ENCODE results near the gene TTC34.

The TTC34 gene

DNA sequence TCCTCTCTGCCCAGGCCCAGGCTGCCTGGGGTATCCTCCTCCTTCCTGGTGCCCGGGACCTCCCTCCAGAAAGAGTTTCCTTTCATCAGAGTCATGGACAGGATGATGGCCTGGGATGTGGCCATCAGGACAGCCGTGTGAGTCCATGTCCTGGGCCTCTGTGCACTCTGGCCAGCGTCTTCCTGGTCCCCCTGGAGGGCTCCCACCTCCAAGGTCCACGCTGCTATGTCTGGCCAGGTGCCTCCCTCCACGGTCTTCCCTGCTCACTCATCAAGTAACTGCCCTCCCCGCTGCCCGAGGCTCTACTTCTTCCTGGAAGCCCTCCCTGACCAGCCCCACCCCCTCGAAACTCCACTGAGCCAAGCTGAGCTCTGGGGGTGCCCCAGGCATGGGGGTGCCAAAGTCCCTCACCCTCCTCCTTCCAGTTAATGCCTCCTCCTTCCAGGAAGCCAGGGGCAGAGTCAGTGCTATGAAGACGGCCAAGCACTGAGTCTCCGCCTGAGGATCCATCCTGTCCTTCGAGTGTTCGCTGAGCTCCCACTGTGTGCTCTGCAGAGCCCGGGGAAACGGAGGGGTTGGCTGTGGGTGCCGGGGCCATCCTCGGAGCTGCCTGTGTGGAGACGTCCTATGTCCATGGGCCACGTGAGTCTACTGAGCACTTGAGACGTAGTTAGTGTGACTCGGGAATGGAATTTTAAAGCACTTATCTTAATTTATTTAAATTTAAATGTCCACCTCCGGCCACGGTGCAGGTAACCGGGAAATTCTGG lies 28.5 kb upstream of the TTC34 start:
- peak in 3 of 10 donors; percentile 61 to 67 (median 67) for DNase-seq
- intact Hi-C loops (cut with DNase I) = no loop called here

DNA sequence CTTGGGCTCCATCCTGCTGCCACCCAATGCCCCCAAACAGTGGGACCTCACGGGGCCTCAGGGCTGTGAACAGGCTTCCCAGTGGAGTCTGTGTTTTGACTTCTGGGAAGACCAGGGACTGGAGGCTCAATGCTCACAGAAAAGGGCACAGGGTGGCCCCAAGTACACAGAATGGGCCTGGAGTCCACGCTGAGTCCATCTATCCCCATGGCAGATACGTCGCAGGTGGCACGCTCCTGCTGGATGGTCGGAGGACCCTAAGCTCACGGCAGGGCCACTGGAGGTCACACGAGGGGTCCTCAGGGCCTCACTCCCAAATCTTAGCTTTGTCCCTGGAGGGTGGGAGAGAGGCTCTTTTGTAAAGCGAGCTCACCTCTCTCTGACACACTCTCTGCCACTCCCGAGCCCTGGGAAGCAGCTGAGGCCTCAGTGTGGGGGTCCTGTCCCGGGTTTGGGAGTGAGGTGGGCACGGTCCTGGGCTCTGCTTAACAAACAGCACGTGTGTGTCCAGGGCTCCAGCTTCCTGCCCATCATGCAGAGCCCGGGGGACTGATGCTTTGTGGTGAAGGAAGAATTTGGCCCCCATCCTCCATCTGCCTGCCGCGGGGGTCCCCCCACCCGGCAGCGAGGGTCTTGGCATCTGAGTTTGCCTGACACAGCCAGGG lies 27.2 kb upstream of the TTC34 start:
- intact Hi-C loops (cut with DNase I) = no loop called here
- DNase-seq = peak in 3 of 10 donors; percentile 49 to 71 (median 68)

DNA sequence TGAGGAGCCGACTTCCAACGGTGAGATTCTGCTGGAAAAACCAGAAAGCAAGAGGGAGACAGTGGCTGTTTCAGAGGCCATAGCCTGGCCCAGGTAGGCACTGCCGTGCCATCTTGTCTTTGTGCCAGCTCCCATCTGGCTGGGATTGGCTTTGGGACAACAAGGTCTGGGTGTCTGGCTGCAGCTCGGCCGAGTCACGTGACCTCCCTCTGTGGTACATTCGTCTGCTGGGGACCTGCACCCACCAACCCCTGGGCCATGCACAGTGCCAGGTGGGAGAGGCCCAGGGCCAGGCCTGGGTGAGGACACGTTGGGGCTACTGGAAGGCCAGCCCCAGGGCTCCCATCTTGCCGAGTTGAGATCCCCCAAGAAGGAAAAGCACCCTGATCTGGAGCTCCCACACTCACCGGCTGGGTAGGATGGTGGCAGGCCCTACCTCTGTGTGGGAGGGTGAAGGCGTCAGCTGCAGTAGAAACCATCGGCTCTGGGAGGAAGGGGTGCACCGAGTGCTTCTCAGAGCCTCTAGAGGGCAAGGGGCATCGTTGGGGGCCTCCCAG lies 25.3 kb upstream of the TTC34 start:
- intact Hi-C loops (cut with DNase I) = no loop called here
- DNase-seq = peak in 4 of 10 donors; percentile 9 to 61 (median 58)

DNA sequence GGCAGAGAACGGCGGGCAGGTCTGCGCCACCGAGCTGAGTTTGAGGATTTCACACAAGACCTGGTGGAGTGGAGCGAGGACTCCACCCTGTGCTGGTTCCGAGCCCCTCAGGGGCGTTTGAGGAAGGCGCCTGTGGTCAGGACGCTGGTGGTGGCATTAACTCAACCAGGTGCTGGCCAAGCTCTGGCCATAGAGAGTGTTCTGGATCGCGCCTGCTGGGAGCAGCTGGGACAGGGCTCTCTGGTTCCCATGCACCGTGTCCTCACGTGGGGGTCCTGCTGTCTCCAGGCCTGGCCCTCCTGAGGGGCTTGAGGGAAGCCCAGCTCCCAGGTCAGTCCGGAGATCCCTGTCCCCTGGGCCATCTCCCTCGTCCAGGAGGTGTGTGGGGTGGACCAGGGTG lies 24.8 kb upstream of the TTC34 start:
- intact Hi-C loops (cut with DNase I) = no loop called here
- DNase-seq = peak in 4 of 10 donors; percentile 20 to 79 (median 64)

DNA sequence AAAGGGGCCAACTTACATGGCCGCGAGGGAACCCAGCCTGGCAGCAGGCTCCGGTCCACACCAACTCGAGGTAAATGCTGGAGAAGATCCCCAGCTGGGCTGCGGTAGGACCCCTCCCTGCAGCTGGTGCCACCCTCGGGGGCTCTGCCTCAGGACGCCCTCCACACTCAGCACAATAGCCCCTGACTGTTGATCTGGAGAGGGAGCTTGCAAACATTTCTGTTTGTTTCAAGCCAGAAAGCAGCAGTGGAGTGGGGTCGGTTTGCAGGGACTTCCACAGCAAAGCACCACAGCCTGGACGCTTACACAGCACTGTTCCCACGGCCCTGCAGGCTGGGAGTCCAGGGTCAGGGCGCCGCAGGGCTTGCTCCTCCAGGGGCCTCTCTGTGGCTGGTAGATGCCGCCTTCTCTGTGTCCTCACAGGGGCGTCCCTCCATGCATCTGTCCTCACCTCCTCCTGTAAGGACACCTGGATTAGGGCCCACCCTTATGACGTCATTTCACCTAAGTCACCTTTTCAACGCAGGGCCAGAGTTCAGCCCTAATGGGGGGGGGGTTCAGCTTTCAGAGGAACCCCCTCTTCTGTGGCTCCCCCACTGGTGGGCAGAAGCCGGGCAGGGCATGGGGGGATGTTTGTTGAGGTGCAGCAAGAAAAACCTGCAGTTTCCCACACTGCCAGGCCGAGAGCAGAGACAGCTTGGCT lies 24.1 kb upstream of the TTC34 start:
- intact Hi-C loops (cut with DNase I) = no loop called here
- peak in 4 of 10 donors; percentile 26 to 69 (median 65) for DNase-seq

DNA sequence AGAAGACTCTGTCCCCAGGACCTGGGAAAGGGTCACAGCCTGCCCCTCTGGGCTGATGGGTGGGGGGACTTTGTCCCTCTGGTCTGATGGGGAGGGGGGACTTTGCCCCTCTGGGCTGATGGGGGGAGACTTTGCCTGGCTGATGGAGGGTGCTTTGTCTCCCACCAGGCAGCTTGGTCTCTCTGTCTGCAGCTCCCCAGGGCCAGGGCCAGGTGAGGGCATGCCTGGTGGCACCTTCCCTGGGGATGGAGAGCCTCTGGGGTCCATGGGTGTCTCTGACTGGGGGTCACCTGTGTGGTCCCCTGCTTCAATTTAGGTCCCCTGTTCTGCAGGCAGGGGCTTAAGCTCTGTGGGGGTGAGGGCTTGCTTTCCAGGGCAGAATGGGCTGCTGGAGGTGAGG lies 23.5 kb upstream of the TTC34 start:
- DNase-seq = peak in 4 of 10 donors; percentile 4 to 59 (median 42)
- intact Hi-C loops (cut with DNase I) = no loop called here

DNA sequence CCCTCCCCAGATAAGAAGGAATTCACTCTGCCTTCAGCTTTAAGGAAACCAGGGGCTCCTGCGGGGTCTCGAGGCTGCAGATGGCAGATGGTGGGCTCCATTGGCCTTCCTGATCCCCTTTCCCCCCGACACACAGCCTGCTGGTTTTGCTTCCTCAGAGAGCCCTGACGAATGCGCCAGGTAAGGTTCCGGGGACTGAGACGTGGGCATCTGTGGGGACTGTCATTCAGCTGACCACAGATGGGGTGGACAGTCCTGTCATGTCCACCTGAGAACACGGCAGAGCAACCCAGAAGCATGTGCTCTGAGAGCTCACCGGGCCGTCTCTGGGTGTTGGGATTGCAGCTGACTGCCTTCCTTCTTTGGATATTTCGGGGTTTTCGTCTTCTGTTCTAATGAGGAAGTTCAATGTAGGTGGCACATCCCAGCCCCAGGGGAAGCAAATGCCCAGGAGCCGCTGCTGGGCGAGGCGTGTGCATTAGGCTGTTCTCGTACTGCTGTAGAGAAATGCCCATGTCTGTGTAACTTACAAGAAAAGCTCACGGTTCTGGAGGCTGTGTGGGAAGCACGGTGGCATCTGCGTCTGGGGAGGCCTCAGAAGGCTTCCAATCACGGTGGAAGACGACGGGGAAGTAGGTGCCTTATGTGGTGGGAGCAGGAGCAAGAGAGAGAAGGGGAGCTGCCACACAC lies 22.6 kb upstream of the TTC34 start:
- DNase-seq = peak in 4 of 10 donors; percentile 16 to 70 (median 50)
- intact Hi-C loops (cut with DNase I) = no loop called here

DNA sequence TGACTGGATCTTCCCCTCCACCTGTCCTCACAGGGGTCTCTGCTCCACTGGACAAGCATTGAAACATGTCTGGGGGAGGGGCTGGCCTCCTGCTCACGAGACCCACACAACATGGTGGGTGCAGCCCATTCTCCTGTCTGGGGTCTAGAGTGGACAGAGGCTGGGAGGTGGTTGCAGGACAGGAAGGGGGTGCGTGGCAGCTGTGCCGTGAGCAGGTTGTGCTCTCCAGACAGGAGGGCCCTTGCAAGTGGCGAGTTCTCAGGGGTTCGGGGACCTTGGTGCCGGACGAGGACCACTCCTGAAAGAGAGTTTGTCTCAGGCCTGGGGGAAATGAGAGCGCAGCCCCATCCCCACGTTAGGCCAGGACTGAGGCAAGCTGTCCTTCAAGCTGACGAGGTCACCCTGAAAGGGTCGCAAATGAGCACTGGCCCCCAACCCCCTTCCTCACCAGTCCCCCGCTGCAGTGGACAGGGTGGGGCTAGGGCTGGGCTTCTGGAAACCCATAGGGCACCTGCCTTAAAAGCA lies 21.2 kb upstream of the TTC34 start:
- intact Hi-C loops (cut with DNase I) = loop anchor here (1.0 kb wide), 1 partner anchor 602 kb away; no protein-coding TSS in a partner anchor
- peak in 4 of 10 donors; percentile 13 to 73 (median 58) for DNase-seq

DNA sequence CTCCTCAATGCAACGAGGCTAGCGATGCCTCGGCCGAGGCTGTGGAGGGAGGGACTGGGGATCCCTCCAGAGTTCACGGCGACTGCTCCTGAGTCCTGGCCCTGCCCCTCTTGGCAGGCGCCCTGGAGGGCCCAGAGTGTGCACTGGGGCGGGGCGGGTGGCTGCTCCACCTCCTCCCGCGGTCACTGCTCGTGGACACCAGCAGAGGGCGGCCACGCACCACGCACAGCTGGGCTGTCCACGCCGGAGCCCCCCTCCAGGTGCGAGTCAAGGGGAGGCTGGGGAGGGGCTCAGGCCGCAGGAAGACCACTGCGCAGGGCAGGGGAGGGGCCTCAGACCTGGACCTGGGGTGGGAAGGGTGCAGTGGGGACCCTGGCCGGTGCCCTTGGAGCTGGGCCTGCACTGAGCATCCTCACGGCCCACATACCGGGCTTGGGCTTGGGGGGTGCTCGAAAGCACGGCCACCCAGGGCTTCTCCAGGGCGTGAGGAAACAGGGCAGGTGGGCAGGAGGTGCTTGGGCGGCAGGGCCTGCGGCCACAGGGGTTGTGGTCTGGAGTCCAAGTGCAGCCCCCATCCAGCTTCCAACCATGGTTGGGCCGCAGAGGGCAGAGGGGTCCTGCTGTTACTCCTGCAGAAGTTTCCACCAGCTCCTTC lies 20.6 kb upstream of the TTC34 start:
- peak; percentile 27 to 92 (median 56) for DNase-seq
- intact Hi-C loops (cut with DNase I) = loop anchor here (1.0 kb wide), 1 partner anchor 602 kb away; no protein-coding TSS in a partner anchor

DNA sequence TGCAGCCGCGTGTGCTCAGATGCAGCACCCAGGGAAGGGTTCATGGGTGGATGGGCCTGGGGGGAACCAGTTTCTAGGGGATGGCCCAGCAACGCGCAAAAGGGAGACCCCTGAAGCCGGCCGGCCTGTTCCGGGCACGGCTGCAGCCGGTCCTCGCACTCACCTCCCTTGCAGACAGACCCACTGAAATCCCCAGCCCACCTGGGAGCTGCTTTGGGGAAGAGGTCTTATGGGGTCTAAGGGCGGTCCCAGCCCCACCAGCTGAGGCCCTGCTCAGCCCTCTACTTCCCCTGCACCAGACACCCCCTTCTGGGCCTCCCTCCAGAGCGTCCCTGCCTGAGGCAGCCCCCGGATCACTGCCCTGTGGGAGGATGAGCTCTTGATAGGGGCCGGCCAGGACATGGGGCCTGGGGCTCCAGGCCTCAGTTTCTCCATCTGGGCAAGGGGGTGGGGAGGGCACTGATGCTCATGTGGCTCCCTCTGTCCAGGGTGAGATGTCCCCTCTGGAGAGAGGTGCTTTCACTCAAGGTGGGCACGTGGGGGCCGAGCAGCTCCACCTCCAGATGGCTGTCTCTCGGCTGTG lies 20.0 kb upstream of the TTC34 start:
- intact Hi-C loops (cut with DNase I) = no loop called here
- DNase-seq = peak in 4 of 10 donors; percentile 16 to 67 (median 55)

DNA sequence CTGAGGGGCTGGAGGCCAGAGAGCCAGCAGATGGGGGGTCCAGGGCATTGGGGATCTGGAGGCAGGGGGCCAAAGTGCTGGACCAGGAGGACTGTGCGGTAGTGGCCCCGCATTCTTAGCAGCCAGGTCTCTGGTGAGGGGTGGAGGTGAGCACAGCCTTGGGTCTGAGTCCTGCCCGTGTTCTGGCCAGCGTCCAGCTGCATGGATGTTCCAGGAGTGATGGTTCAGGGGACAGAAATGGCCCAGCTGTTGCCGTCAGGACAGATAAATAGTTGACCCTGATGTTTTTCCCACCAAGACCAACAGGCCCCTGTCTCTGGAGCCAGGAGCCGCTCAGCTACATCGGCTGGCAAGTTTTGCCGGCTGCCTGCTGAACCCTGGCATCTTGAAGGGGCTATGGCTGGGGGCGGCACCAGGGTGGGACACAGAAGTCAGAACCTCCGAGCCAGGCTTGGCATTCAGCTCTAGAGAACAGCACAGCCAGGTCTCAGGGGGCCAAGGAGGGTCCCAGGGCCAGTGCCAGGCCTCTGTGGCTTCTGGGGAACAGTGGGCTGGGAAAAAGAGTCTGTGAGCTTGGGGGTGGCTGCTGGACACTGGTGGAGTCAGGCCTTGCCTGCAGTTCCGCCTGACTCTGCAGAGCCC lies 19.4 kb upstream of the TTC34 start:
- peak in 4 of 10 donors; percentile 22 to 65 (median 55) for DNase-seq
- intact Hi-C loops (cut with DNase I) = no loop called here

DNA sequence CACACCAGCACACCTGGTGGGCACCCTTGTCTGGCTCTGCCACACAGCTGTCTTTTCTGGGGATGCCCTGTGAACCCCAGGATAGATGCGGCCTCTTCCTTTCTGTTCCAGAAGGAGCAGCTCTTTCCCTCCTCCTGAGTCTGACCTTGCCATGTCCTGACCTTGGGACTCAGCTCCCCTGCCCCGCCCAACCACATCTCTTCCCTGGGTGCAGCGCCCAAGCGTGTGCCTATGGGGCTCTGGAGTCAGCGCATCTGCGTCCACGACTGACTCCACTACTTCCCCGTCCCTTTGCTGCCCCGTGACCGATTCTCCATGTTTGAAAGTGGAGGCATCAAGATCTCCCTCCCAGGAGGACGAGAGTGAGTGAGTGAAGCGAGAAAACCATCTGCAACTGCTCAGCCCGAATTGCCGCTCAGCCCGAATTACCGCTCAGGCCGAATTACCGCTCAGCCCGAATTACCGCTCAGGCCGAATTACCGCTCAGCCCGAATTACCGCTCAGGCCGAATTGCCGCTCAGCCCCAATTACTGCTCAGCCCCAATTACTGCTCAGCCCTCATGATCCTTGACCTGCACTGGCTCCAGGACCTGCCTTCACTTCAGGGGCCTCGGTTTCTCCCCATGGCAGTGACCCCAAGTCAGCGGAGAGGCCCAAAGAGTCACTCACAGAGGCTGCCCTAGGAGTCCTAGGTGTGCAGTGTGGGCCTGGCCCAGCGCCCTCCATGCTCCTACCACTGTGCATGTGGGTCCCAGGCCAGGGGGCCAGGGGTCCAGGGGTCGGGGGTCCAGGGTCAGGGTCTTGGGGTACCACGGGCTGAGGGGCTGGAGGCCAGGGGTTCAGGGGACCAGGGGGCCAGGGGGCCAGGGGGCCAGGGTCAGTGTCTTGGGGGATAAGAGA lies 18.6 kb upstream of the TTC34 start:
- intact Hi-C loops (cut with DNase I) = no loop called here
- peak in 4 of 10 donors; percentile 19 to 70 (median 50) for DNase-seq

DNA sequence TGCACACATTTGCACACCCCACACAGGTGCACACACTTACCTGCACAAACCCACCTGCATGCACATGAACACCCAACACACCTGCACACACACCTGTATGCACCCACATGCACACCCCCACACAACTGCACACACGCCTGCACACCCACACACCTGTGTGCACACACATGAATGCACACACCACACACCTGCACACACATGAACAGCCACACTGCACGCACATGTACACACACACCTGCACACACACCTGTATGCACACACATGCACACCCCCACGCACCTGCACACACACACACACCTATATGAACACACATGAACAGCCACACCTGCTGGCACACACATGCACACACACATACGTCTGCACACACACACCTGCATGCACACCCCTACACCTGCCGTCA lies 17.9 kb upstream of the TTC34 start:
- peak in 3 of 10 donors; percentile 8 to 41 (median 10) for DNase-seq
- intact Hi-C loops (cut with DNase I) = no loop called here

DNA sequence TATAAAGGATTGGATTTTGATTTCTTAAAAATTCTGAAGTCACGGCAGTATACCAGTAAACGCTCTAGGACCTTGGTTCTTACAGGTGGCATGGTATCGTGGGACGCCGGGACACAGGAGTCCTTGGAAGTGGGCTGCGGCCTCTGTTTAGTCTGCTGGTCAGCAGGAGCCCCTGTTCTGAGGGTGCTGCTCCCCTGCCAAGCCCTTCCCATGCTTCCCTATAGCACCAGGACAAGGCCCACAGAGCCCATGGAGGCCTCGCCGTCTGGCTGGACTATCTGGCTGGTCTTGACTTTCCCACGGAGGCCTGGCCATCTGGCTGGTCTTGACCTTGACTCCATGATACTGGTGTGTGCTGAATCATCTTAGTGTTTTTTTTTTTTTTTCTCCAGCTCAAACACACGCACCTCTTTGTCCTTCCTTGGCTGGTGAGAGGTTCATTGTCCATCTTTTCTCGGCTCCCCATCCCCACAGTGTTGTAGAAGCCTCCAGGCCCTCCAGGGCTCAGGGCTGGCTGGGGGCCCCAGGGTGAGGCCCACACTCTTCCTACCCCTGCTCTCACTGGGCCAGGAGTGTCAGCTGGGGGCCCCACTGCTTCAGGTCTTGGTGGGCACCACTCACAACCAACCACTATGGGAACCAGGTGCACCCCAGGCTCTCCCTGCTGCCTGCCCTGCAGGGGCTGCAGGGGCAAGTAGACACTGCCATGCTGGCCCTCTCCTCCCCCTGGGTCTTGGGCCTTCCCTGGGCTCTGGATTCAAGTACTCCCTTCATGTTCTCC lies 16.5 kb upstream of the TTC34 start:
- peak in 4 of 10 donors; percentile 10 to 58 (median 41) for DNase-seq
- intact Hi-C loops (cut with DNase I) = no loop called here

DNA sequence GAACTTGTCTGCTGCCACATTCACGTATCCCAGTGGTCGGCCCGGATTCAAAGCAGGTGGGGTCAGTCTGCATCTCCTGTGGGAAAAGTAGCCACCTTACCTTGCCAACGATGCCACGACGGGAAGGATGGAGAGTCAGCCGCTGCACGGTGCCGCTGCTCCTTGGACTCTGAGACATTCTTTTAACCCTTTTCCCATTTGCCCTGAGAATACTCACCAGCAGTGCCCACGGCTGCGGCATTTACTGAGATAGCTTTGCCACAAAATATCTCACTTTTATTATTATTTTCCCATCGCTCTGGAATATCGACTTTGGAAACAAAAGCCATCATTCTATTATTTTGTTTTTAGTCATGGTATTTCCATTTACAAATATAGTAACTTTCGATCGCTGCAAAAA lies 15.3 kb upstream of the TTC34 start:
- intact Hi-C loops (cut with DNase I) = no loop called here
- peak in 3 of 10 donors; percentile 6 to 57 (median 42) for DNase-seq

DNA sequence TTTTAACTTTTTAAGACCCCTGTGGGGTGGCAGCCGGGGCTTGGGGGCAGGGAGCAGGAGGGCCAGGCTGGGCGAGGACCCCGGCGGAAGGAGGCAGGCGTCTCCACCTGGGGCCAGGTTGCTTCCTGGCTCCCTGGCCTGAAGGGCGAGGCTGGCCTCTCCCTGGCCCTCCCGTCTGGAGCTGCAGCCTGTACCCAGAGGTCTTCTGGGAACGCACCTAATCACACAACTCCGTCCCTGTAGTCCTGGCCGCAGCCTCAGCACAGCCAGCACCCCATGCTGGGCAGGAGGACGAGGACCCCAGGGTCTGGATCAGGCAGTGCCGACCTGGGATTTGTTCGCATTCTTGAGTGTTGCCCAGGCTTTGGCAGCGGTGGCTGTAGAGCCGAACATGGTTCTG lies 14.1 kb upstream of the TTC34 start:
- peak in 4 of 10 donors; percentile 16 to 74 (median 68) for DNase-seq
- intact Hi-C loops (cut with DNase I) = no loop called here
